Mesodermal cell (in vitro differentiated cells): ENCODE measurements around the gene FGGY.

Source experiments
- H3K27ac ChIP-seq: 2 replicates; pipeline ENCODE4 v1.7.0; 2013; ENCODE audit warnings: mild to moderate bottlenecking, low read depth, low read length, moderate library complexity; ENCODE audit not compliant: severe bottlenecking
- H3K36me3 ChIP-seq: 2 replicates; pipeline ENCODE4 v1.7.1; 2013; ENCODE audit warnings: mild to moderate bottlenecking, low read length, moderate library complexity; ENCODE audit not compliant: control insufficient read depth, insufficient read depth
- H3K4me1 ChIP-seq: one replicate; pipeline ENCODE4 v1.7.1; 2013; ENCODE audit warnings: mild to moderate bottlenecking, low read length; ENCODE audit not compliant: insufficient read depth, control insufficient read depth, poor library complexity, severe bottlenecking
- H3K4me3 ChIP-seq: 2 replicates; pipeline ENCODE4 v1.7.0; 2013; ENCODE audit warnings: low read length, control low read depth, mild to moderate bottlenecking; ENCODE audit not compliant: insufficient read depth, poor library complexity, severe bottlenecking; ENCODE audit errors: extremely low read depth
- H3K9me3 ChIP-seq: 2 replicates; pipeline ENCODE4 v1.7.1; 2013; ENCODE audit warnings: mild to moderate bottlenecking, low read length, moderate library complexity; ENCODE audit not compliant: control insufficient read depth
- WGBS, 2 experiments: methylation state at CpG; one replicate each; pipeline ENCODE4 v1.1.5; 2013; ENCODE audit warnings: missing lambda C conversion rate in 2 of 2; ENCODE audit not compliant: insufficient coverage in 2 of 2; 5-methylcytosine and 5-hydroxymethylcytosine counted together

The FGGY gene

GRCh38 chr1:59500950-59501742 is 204.3 kb downstream of the FGGY start:
- Histone ChIP-seq H3K4me1 (peaks cover 4% of the 10 kb centered on the region), H3K36me3 (no peaks in the 10 kb centered on the region), H3K9me3 (no peaks in the 10 kb centered on the region), H3K27ac (no peak overlapping the region), H3K4me3 (no peak overlapping the region)
- WGBS, 2 experiments = 92 to 98% methylated on average over 3 to 4 of the region's 4 CpGs

DNA sequence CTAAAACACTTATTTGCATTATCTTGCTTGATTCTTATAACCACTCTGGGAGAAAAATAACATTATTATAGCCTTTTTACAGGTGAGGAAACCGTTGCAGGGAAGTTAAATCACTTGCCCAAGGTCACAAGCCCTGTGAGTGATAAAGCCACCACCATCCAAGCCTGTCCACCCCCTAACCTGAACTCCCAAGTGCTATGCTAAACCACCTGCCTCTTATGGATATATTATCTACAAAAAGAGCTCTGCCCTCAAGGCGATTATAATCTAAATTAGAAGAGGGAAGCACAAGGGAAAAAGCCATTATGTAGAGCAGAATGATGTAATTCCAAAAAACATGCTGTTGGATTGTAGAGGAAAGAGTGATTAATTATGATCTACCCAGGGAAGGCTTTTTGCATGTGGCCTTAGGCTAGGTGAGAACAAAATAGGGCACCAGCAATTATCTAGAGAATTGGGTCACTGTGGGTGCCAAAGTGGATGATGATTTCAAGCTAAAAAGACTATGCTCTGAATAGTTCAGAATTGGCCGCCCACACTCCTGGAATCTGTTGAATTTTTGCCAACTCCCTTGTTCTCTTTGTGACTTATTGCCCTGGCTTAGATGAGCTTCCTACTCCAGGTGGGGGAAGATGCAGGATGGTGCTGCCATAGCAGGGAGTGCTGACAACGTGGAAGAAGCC is 205.3 kb downstream of the FGGY start:
- 88 to 100% methylated on average over 2 to 3 of the region's 4 CpGs for WGBS, 2 experiments
- H3K36me3 ChIP-seq = no peaks in the 10 kb centered on the region
- H3K9me3 ChIP-seq = no peaks in the 10 kb centered on the region
- no peak overlapping the region for H3K27ac ChIP-seq
- no peak overlapping the region for H3K4me3 ChIP-seq
- peaks cover 4% of the 10 kb centered on the region for H3K4me1 ChIP-seq

DNA sequence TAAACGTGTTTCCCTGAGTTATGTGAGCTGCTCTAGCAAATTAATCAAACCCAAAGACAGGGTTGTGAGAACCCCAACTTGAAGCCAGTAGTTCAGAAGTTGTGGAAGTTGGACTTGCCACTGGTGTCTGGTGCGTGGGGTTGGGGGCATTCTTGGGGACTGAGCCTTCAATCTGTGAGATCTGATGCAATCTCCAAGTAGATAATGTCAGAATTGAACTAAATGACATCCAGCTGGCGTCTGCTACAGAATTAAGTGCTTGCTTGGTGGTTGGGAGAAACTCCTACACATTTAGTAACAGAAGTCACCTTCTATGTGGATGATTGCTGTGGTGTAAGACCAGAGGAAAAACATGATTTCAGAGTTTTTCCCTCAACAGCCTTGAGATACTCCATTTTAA is 207.4 kb downstream of the FGGY start:
- Histone ChIP-seq H3K36me3 (no peaks in the 10 kb centered on the region), H3K4me1 (no peaks in the 10 kb centered on the region), H3K4me3 (no peak overlapping the region), H3K9me3 (no peaks in the 10 kb centered on the region), H3K27ac (no peak overlapping the region)
- WGBS, 2 experiments = 100% methylated on average over 1 of the region's 3 CpGs

GRCh38 chr1:59505596-59506028 is 208.7 kb downstream of the FGGY start:
- H3K27ac ChIP-seq = no peak overlapping the region
- H3K4me3 ChIP-seq = no peak overlapping the region
- H3K9me3 ChIP-seq = no peaks in the 10 kb centered on the region
- H3K36me3 ChIP-seq = no peaks in the 10 kb centered on the region
- WGBS, 2 experiments = 71% methylated on average over 1 of the region's 2 CpGs; no CpG with 5 or more reads in 1 of the 2 experiments
- no peaks in the 10 kb centered on the region for H3K4me1 ChIP-seq

DNA sequence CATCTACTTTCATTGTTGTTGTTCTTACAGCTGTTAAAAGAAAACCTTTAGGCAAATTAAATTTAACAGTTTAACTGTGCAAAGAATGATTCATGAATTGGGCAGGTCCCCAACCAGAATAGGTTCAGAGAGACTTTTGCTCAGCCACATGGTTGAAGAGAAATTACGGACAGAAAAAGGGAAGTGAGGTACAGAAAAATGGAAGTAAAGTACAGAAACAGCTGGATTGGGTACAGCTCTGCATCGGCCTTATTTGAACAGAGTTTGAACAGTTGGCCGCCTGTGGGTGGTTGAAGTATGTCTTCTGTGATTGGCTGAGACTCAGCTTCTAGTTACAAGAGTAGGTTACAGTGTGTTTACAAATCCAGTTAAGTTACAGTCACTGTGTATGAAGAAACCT is 210.1 kb downstream of the FGGY start:
- Histone ChIP-seq H3K4me3 (no peak overlapping the region), H3K36me3 (no peaks in the 10 kb centered on the region), H3K9me3 (no peaks in the 10 kb centered on the region), H3K4me1 (no peaks in the 10 kb centered on the region), H3K27ac (no peak overlapping the region)
- WGBS, 2 experiments = 95 to 100% methylated on average over 2 to 3 of the region's 3 CpGs

DNA sequence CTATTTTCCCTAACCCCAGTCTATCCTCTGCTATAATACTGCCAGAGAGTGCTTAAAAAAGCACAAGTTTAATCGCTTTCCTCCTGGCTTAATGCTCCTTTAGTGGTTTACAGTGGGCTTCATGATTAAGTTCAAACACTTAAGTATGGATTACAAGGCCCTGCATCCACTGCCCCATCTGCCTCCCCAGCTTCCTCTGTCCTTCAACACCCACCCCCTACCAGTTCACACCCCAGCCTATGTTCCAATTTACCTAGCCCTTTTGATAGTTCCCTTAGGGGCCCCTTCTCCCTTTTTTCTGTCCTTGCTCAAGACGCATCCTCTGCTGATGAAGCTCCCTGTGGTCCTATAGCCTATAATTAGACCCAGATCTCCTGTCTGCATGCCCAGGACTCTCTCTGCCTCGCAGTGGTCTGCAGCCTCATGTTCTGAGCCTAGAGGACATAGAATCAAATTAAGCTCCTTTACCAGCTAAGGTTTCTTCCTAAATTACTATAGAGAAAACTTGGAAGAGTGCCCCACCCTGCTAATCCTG is 212.5 kb downstream of the FGGY start:
- 75 to 100% methylated on average over 1 to 2 of the region's 3 CpGs for WGBS, 2 experiments
- H3K36me3 ChIP-seq = no peaks in the 10 kb centered on the region
- H3K9me3 ChIP-seq = no peaks in the 10 kb centered on the region
- H3K4me3 ChIP-seq = no peak overlapping the region
- no peaks in the 10 kb centered on the region for H3K4me1 ChIP-seq
- no peak overlapping the region for H3K27ac ChIP-seq

DNA sequence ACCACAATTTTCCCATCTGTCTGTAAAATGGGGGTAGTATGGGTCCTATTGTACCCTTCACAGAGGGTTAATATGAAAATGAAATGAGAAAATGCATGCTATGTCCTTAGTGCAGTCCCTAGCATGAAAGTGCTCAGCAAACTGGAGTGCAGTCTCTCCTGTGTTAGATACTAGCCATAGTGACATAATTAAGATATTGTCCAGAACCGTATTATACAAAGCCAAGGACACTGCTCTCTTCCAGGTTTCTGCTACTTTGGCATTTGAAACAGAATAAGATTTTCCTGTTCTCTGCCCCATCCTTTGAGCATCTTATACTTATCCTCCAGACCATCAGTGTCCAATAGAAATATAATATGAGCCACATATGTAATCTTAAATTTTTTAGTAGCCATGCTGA is 213.4 kb downstream of the FGGY start:
- no peaks in the 10 kb centered on the region for H3K4me1 ChIP-seq
- no peaks in the 10 kb centered on the region for H3K36me3 ChIP-seq
- no peaks in the 10 kb centered on the region for H3K9me3 ChIP-seq
- H3K27ac ChIP-seq = no peak overlapping the region
- no peak overlapping the region for H3K4me3 ChIP-seq
- WGBS, 2 experiments = 83 to 100% methylated on average over 1 of the region's 1 CpG

DNA sequence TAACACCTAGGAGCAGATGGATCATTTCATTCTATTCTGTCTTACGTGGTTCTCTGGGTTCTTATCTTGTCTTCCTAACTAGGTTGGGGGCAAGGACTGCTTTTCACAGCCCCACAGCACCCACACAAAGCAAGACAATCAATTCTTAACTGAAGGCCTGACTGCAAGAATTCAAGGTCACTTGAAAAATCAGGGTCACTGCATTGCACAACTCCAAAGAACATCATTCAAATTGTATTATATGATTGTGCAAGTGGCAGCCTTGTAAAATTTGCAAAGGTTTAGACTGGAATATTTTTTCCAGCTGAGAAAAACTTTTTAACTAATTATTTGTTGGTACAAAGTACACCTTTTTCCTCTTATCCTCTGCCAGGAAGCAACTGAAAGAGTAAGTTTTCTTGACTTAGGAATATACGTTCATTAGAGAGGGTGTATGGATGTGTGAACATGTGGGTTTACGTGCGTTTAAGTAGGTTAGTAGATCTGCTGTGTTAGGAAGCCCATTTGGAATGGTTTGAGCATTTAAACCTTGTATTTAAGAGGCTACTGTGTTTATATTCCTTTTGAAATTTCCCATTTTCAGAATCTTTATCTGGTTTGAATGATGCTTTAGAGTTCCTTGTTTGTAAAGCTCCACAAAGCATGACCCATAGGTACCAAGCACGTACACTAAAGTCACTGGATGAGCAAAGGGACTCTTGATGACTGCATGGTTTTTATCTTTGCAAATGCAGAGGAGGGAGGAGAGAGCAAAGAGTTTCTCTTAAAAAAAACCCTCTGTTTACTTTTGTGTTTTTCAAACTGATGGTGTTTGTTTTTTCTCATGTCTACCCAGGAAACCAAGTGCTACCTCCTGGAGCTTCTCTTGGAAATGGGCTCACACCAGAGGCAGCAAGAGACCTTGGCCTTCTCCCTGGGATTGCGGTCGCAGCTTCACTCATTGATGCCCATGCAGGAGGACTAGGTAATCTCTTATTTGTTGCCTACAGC is 214.9 kb downstream of the FGGY start:
- no peaks in the 10 kb centered on the region for H3K36me3 ChIP-seq
- H3K4me1 ChIP-seq = no peaks in the 10 kb centered on the region
- H3K9me3 ChIP-seq = no peaks in the 10 kb centered on the region
- no peak overlapping the region for H3K4me3 ChIP-seq
- H3K27ac ChIP-seq = no peak overlapping the region
- WGBS, 2 experiments = 90 to 92% methylated on average over 6 to 7 of the region's 7 CpGs

DNA sequence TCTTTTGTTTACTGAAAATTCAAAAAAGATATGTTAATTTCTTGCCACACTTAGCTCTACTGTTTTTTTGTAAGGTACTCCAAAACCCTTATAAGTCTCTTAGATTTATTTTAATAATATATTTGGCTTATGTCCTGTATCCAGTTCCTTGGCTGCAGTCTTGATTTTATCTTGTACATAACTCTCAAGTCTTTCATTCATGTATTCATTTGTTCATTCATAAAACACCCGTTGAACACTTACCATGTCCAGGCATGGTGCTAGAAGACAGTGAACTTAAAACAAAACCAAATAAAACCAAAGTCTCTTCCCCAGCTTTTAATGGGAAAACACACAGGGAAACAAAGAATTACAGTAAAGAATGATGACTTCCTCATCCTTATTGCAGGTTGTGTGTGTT is 215.8 kb downstream of the FGGY start:
- 100% methylated on average over 1 of the region's 1 CpG; no CpG with 5 or more reads in 1 of the 2 experiments for WGBS, 2 experiments
- no peaks in the 10 kb centered on the region for H3K9me3 ChIP-seq
- H3K27ac ChIP-seq = no peak overlapping the region
- no peaks in the 10 kb centered on the region for H3K4me1 ChIP-seq
- no peak overlapping the region for H3K4me3 ChIP-seq
- no peaks in the 10 kb centered on the region for H3K36me3 ChIP-seq
